SKM-1 treated with dmso at 0.1 percent for 144 hours (cell line): ENCODE measurements around the gene SLC25A44.
"Not testable (repeated sequence)": the region's sequence is repeated elsewhere in the genome, so short reads cannot be mapped to it uniquely, and the experiment has no call there.

Experiments used
- DNase-seq: peaks from one replicate; lab custom pipeline; 2025; ENCODE audit not compliant: unreplicated experiment; lab: John Stamatoyannopoulos, UW

Gene SLC25A44

GRCh38 chr1:156163712-156164111, 30.2 kb upstream of the SLC25A44 start:
- no peak for DNase-seq

GRCh38 chr1:156164125-156164831, 29.6 kb upstream of the SLC25A44 start:
- DNase-seq: no peak

- DNase-seq: no peak
These were observed 28.8 kb upstream of the SLC25A44 start for GRCh38 chr1:156165083-156165482.

GRCh38 chr1:156167536-156167935, 26.4 kb upstream of the SLC25A44 start:
- no peak for DNase-seq

GRCh38 chr1:156172696-156173470, 21.0 kb upstream of the SLC25A44 start:
- DNase-seq: no peak

- DNase-seq: no peak
These were observed 17.2 kb upstream of the SLC25A44 start for GRCh38 chr1:156176610-156177210.

GRCh38 chr1:156177919-156178654, 15.8 kb upstream of the SLC25A44 start:
- no peak for DNase-seq

- DNase-seq: no peak
These were observed 13.4 kb upstream of the SLC25A44 start for GRCh38 chr1:156180471-156180870.

- not testable (repeated sequence) for DNase-seq
These were observed 12.4 kb upstream of the SLC25A44 start for GRCh38 chr1:156181391-156181924.

GRCh38 chr1:156182010-156182779, 11.7 kb upstream of the SLC25A44 start:
- DNase-seq: not testable (repeated sequence)

GRCh38 chr1:156186347-156187177, 7.3 kb upstream of the SLC25A44 start:
- DNase-seq: not testable (repeated sequence)

- not testable (repeated sequence) for DNase-seq
These were observed 3.6 kb upstream of the SLC25A44 start for GRCh38 chr1:156190265-156190664.

- DNase-seq: no peak
These were observed 2.5 kb upstream of the SLC25A44 start for GRCh38 chr1:156191292-156191964.

- DNase-seq: no peak
These were observed 756 bp upstream of the SLC25A44 start for GRCh38 chr1:156193208-156193487.

GRCh38 chr1:156194300-156194652, 372 bp downstream of the SLC25A44 start:
- DNase-seq: no peak

- no peak for DNase-seq
These were observed 1.9 kb downstream of the SLC25A44 start for GRCh38 chr1:156195853-156196252.

- DNase-seq: no peak
These were observed 2.5 kb downstream of the SLC25A44 start for GRCh38 chr1:156196445-156196844.

- no peak for DNase-seq
These were observed 5.0 kb downstream of the SLC25A44 start for GRCh38 chr1:156198831-156199349.

GRCh38 chr1:156200044-156200443, 6.1 kb downstream of the SLC25A44 start:
- DNase-seq: no peak
